Keratinocyte (primary cell): Measurements from ENCODE around the gene PHF5A. TPM values are rescaled to one million over a fixed set of nuclear protein-coding genes. Genes with fewer than 3 reads are reported as not detected.
"Not testable (repeated sequence)": the region's sequence is repeated elsewhere in the genome, so short reads cannot be mapped to it uniquely, and the experiment has no call there.

Experiments used
- DNase-seq: peaks from one replicate; pipeline ENCODE4 v3.0.0-alpha.2; 2011; ENCODE audit warnings: low read depth, missing footprints, low spot score
- FAIRE-seq: peaks from 2 replicates; lab custom pipeline; 2011; peaks lifted over from hg19 to GRCh38; lab: Jason Lieb, UNC
- H2AFZ ChIP-seq: 2 replicates; pipeline ENCODE4 v1.6.0; 2012; ENCODE audit warnings: low read length, control low read depth, inconsistent platforms; ENCODE audit not compliant: control insufficient read depth
- H3K27ac ChIP-seq: 2 replicates; pipeline ENCODE4 v1.5.1; 2011; ENCODE audit warnings: low read length; ENCODE audit not compliant: control insufficient read depth, insufficient read depth
- H3K27me3 ChIP-seq: 3 replicates; pipeline ENCODE4 v1.6.0; 2011; ENCODE audit warnings: low read length; ENCODE audit not compliant: control insufficient read depth, insufficient read depth; ENCODE audit errors: extremely low read depth
- H3K36me3 ChIP-seq, 2 experiments: 2 replicates in 1 of 2; 3 replicates in 1 of 2; pipeline ENCODE4 v1.5.1; 2011; ENCODE audit warnings: low read length in 2 of 2, mild to moderate bottlenecking in 1 of 2; ENCODE audit not compliant: control insufficient read depth in 2 of 2, insufficient read depth in 2 of 2; ENCODE audit errors: extremely low read depth in 1 of 2
- H3K4me1 ChIP-seq: 3 replicates; pipeline ENCODE4 v1.5.1; 2011; ENCODE audit warnings: low read length; ENCODE audit not compliant: control insufficient read depth, insufficient read depth; ENCODE audit errors: extremely low read depth
- H3K4me2 ChIP-seq: 3 replicates; pipeline ENCODE4 v1.6.0; 2011; ENCODE audit warnings: low read depth, low read length; ENCODE audit not compliant: control insufficient read depth, insufficient read depth; ENCODE audit errors: extremely low read depth
- H3K4me3 ChIP-seq, 3 experiments: fragments of 200-600 bp in 1 of 3; sonication (generic) in 1 of 3; 2 replicates in 2 of 3; 3 replicates in 1 of 3; pipeline ENCODE4 v1.5.1; 2011 to 2016; ENCODE audit warnings: low read length in 3 of 3, mild to moderate bottlenecking in 3 of 3, control low read depth in 2 of 3, inconsistent platforms in 1 of 3, low read depth in 1 of 3, mixed read lengths in 1 of 3, mixed run types in 1 of 3, moderate library complexity in 1 of 3; ENCODE audit not compliant: control insufficient read depth in 2 of 3, insufficient read depth in 2 of 3; ENCODE audit errors: extremely low read depth in 1 of 3
- H3K79me2 ChIP-seq: 2 replicates; pipeline ENCODE4 v1.6.0; 2012; ENCODE audit warnings: low read length; ENCODE audit not compliant: control insufficient read depth, insufficient read depth
- H3K9ac ChIP-seq: 3 replicates; pipeline ENCODE4 v1.6.0; 2011; ENCODE audit warnings: low read length; ENCODE audit not compliant: control insufficient read depth, insufficient read depth; ENCODE audit errors: extremely low read depth
- H3K9me1 ChIP-seq: 3 replicates; pipeline ENCODE4 v1.6.0; 2011; ENCODE audit warnings: low read length; ENCODE audit not compliant: control insufficient read depth, insufficient read depth; ENCODE audit errors: extremely low read depth
- H3K9me3 ChIP-seq: 2 replicates; pipeline ENCODE4 v1.5.1; 2012; ENCODE audit warnings: low read depth, low read length; ENCODE audit not compliant: control insufficient read depth
- H4K20me1 ChIP-seq: 3 replicates; pipeline ENCODE4 v1.6.0; 2011; ENCODE audit warnings: low read length; ENCODE audit not compliant: control insufficient read depth, insufficient read depth; ENCODE audit errors: extremely low read depth
- CTCF ChIP-seq, 3 experiments: IDR thresholded peaks in 1 of 3; conservative IDR thresholded peaks in 1 of 3; optimal IDR thresholded peaks in 1 of 3; 2 replicates in 2 of 3; 3 replicates in 1 of 3; pipeline versions ENCODE3 to v1.5.1; 2011; ENCODE audit warnings: low read length in 3 of 3, mild to moderate bottlenecking in 3 of 3, moderate library complexity in 2 of 3, control low read depth in 1 of 3, inconsistent platforms in 1 of 3; ENCODE audit not compliant: insufficient read depth in 2 of 3; ENCODE audit errors: extremely low read depth in 1 of 3
- EZH2 ChIP-seq: IDR thresholded peaks from one replicate; pipeline ENCODE4 v1.6.1; 2012; ENCODE audit warnings: inconsistent platforms, mild to moderate bottlenecking, low read length, moderate library complexity
- dilution Hi-C: fragments of 300-500 bp; cut with MboI; formaldehyde crosslinking; loops from one replicate; pipeline ENCODE4 v1.7.0; 2020; ENCODE audit warnings: low sequenced_read_pairs; ENCODE audit not compliant: extremely low pct_ligation_motif_present
- polyA plus RNA-seq, 5 experiments: library from polyadenylated mRNA; depleted of rRNA in 3 of 5; stranded (reverse) in 3 of 5; stranded (forward) in 1 of 5; unstranded in 1 of 5; fragments of >200 nt; gene quantifications; 1 replicate in 1 of 5; 2 replicates in 3 of 5; 3 replicates in 1 of 5; pipeline versions ENCODE4 v1.2.1 to v1.2.3, GENCODE V29; 2011 to 2012; ENCODE audit warnings: missing spikeins in 2 of 5, low read depth in 1 of 5, low replicate concordance in 1 of 5

PHF5A gene
- polyA plus RNA-seq, 1 donor (not counting 4 experiments of a cell fraction or from before 2014, with no cell fraction given) = 77.7 TPM

GRCh38 chr22:41461901-41462300 is 6.6 kb downstream of the PHF5A start:
- H3K36me3 ChIP-seq = peaks cover 32 to 43% of the 10 kb centered on the region in 2 experiments

GRCh38 chr22:41460071-41460470 is 8.4 kb downstream of the PHF5A start:
- dilution Hi-C loops, H3K79me2 ChIP-seq, H3K4me2 ChIP-seq, H4K20me1 ChIP-seq, H3K4me3 ChIP-seq, H2AFZ ChIP-seq, H3K9me1 ChIP-seq, H3K9ac ChIP-seq, H3K4me1 ChIP-seq, H3K9me3 ChIP-seq, H3K27me3 ChIP-seq, DNase-seq, H3K27ac ChIP-seq, FAIRE-seq: not testable (repeated sequence)
- H3K36me3 ChIP-seq = peaks cover 22 to 32% of the 10 kb centered on the region in 2 experiments

More at GRCh38 chr22:41461901-41462300, 6.6 kb downstream of the PHF5A start:
- FAIRE-seq (no peak), DNase-seq (no peak)
- Histone ChIP-seq H3K4me2 (no peak overlapping the region), H3K27ac (no peak overlapping the region), H3K79me2 (peaks cover 17% of the 10 kb centered on the region), H2AFZ (no peak overlapping the region), H3K4me3 (no peak overlapping the region), H3K9ac (no peak overlapping the region), H4K20me1 (no peaks in the 10 kb centered on the region), H3K9me1 (no peaks in the 10 kb centered on the region), H3K4me1 (no peaks in the 10 kb centered on the region), H3K9me3 (no peaks in the 10 kb centered on the region), H3K27me3 (no peaks in the 10 kb centered on the region)
- TF ChIP-seq CTCF (optimal IDR thresholded peaks at IDR 0.05 in 1 of 3, IDR thresholded peaks at IDR 0.05 in 1 of 3, conservative IDR thresholded peaks at IDR 0.05 in 1 of 3; ENCODE audit: extremely low read depth in 1 of 3, insufficient read depth in 2 of 3, low read length in 3 of 3) = no peak
- TF ChIP-seq EZH2 = no peak
- dilution Hi-C loops = no loop called here

GRCh38 chr22:41459431-41459830 is 9.1 kb downstream of the PHF5A start:
- no peaks in the 10 kb centered on the region for H4K20me1 ChIP-seq
- no peak overlapping the region for H3K4me3 ChIP-seq
- no peaks in the 10 kb centered on the region for H3K4me1 ChIP-seq
- H3K9ac ChIP-seq = no peak overlapping the region
- H3K79me2 ChIP-seq = peaks cover under 1% of the 10 kb centered on the region
- no peak overlapping the region for H2AFZ ChIP-seq
- no peaks in the 10 kb centered on the region for H3K27me3 ChIP-seq
- no peak overlapping the region for H3K4me2 ChIP-seq
- H3K27ac ChIP-seq = no peak overlapping the region
- FAIRE-seq = no peak
- dilution Hi-C loops = no loop called here
- no peaks in the 10 kb centered on the region for H3K9me1 ChIP-seq
- H3K9me3 ChIP-seq = no peaks in the 10 kb centered on the region
- TF ChIP-seq EZH2 = no peak
- TF ChIP-seq CTCF (optimal IDR thresholded peaks at IDR 0.05 in 1 of 3, IDR thresholded peaks at IDR 0.05 in 1 of 3, conservative IDR thresholded peaks at IDR 0.05 in 1 of 3; ENCODE audit: extremely low read depth in 1 of 3, insufficient read depth in 2 of 3, low read length in 3 of 3) = no peak
- no peak for DNase-seq
- H3K36me3 ChIP-seq = peaks cover 17 to 27% of the 10 kb centered on the region in 2 experiments
